Panc1 (cell line): ENCODE measurements around the gene CYB5RL. TPM values are rescaled to one million over a fixed set of nuclear protein-coding genes. Genes with fewer than 3 reads are reported as not detected.

Experiments
- ATAC-seq: fragments of 200-7000 bp; cut with Tn5 transposase; 2 replicates; pipeline ENCODE4 v1.9.1; 2020; ENCODE audit warnings: mild to moderate bottlenecking, moderate library complexity
- BruUV-seq: library from RNA; stranded (reverse); fragments of 400-500 nt; replicated peaks from 2 replicates; lab custom pipeline; 2021; lab: Mats Ljungman, UMichigan
- CTCF ChIA-PET: fragments of 300-600 bp; sonication (Branson Sonifier 250); formaldehyde crosslinking; loops from one replicate; lab custom pipeline; 2022; ENCODE audit warnings: antibody characterized with exemption; lab: Charles Lee
- POLR2A ChIA-PET: fragments of 300-600 bp; sonication (Branson Sonifier 250); formaldehyde crosslinking; loops from one replicate; lab custom pipeline; 2022; ENCODE audit warnings: antibody characterized with exemption; lab: Charles Lee
- DNase-seq: peaks from one replicate; pipeline ENCODE4 v3.0.0-alpha.2; 2010; ENCODE audit warnings: low read depth, low spot score
- H3K27ac ChIP-seq: 2 replicates; pipeline ENCODE4 v1.5.1; 2011; ENCODE audit warnings: mild to moderate bottlenecking, low read length, inconsistent platforms
- H3K27me3 ChIP-seq: fragments of 200-500 bp; sonication (Bioruptor generic); 2 replicates; pipeline ENCODE4 v1.6.0; 2014; ENCODE audit warnings: low read length, inconsistent platforms; ENCODE audit not compliant: control insufficient read depth, insufficient read depth
- H3K36me3 ChIP-seq: fragments of 200-500 bp; sonication (Bioruptor generic); 2 replicates; pipeline ENCODE4 v1.5.1; 2014; ENCODE audit warnings: inconsistent platforms, mild to moderate bottlenecking, low read length, moderate library complexity; ENCODE audit not compliant: control insufficient read depth, insufficient read depth
- H3K4me1 ChIP-seq: 2 replicates; pipeline ENCODE4 v1.5.1; 2011; ENCODE audit warnings: inconsistent platforms, mild to moderate bottlenecking, low read length, moderate library complexity; ENCODE audit not compliant: control insufficient read depth, insufficient read depth
- H3K4me3 ChIP-seq, 2 experiments: 2 replicates each; pipeline ENCODE4 v1.5.1; 2011 to 2012; ENCODE audit warnings: low read depth in 2 of 2, low read length in 2 of 2, mild to moderate bottlenecking in 2 of 2, inconsistent platforms in 1 of 2, moderate library complexity in 1 of 2
- H3K9me3 ChIP-seq: fragments of 200-500 bp; sonication (Bioruptor generic); 2 replicates; pipeline ENCODE4 v1.5.1; 2014; ENCODE audit warnings: low read depth, mild to moderate bottlenecking, inconsistent platforms, low read length, moderate library complexity; ENCODE audit not compliant: control insufficient read depth, insufficient read depth
- POLR2AphosphoS5 ChIP-seq: IDR thresholded peaks from 2 replicates; pipeline ENCODE4 v1.6.1; 2012; ENCODE audit warnings: mild to moderate bottlenecking, low read depth, low read length, moderate library complexity
- REST ChIP-seq, 2 experiments: IDR thresholded peaks; 2 replicates each; pipeline ENCODE4 v1.6.1; 2011 to 2012; ENCODE audit warnings: low read depth in 2 of 2, control low read depth in 1 of 2, low read length in 1 of 2, mild to moderate bottlenecking in 1 of 2, moderate library complexity in 1 of 2; ENCODE audit not compliant: insufficient read depth in 1 of 2
- SIN3A ChIP-seq: IDR thresholded peaks from 2 replicates; pipeline ENCODE4 v1.6.1; 2012; ENCODE audit warnings: low read depth, mild to moderate bottlenecking, low read length, moderate library complexity, borderline replicate concordance; ENCODE audit not compliant: insufficient read depth
- TCF7L2 ChIP-seq: IDR thresholded peaks from 2 replicates; pipeline ENCODE4 v1.6.1; 2011; ENCODE audit warnings: mild to moderate bottlenecking, low read depth, low read length, inconsistent platforms
- in situ Hi-C: cut with HindIII; loops from 2 replicates; pipeline ENCODE4 v1.10.0; 2016; ENCODE audit warnings: low sequenced_read_pairs, low pct_unique_long_range_greater_than_20kb
- intact Hi-C: fragments of 100-400 bp; cut with micrococcal nuclease; formaldehyde crosslinking; loops from one replicate; pipeline ENCODE4 v1.10.0; 2022; ENCODE audit not compliant: unreplicated experiment
- total RNA-seq: library from RNA; stranded (reverse); gene quantifications from one replicate; pipeline ENCODE4 v1.2.1, GENCODE V29; 2021; ENCODE audit not compliant: unreplicated experiment
- TF ChIP-seq, protein P1 (sequence below): fragments of 450-650 bp; IDR thresholded peaks from 2 replicates; pipeline ENCODE4 v1.5.1; 2017; ENCODE audit warnings: mild to moderate bottlenecking

CYB5RL gene
- total RNA-seq, 1 experiment from 2014 or later: 19.4 TPM

GRCh38 chr1:54247863-54248515, 48.2 kb upstream of the CYB5RL start:
- no peaks in the 10 kb centered on the region for H3K9me3 ChIP-seq
- no peak overlapping the region for H3K27ac ChIP-seq
- H3K4me3 ChIP-seq: no peak overlapping the region
- intact Hi-C loops (no loop called here), in situ Hi-C loops (no loop called here)
- TF ChIP-seq SIN3A: no peak
- BruUV-seq: no TSS peak
- ChIA-PET POLR2A (interaction anchor here (0.5 kb wide), 1 partner anchor 67 kb away, joined by 3 read pairs; no protein-coding TSS in a partner anchor), CTCF (no interaction called here)
- no peak for ATAC-seq
- no peak for DNase-seq
- H3K27me3 ChIP-seq: no peaks in the 10 kb centered on the region
- peaks cover 24% of the 10 kb centered on the region for H3K4me1 ChIP-seq
- H3K36me3 ChIP-seq: no peaks in the 10 kb centered on the region

DNA sequence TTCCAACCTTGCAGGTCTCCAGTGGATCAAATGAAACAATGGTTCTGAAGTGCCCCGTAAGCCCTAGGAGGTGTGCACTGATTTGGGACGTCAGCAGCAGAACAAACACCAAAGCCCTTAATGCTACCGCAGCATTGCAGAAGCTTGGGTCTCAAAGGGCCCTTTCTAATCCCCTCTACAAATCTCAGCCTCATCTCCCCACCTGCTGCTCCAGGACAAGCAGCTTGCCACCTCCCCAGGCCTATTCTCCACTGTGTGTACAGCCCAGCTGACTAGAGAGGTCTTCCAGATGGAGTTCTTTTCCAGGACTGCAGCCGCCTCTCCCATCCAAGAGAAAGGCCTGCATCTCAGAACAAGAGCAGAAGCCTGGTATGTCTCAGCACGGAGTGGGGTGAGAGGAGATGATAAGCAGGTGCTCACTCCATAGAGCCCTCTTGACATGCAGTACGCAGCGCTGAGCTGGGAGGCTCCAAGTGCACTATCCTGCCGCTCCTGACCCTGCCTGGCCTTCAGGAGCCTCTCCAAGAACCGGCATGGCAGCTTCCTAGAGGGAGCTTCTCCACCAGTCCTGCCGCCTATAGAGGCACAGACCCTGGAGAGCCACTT, 46.4 kb upstream of the CYB5RL start:
- BruUV-seq: no TSS peak
- Histone ChIP-seq H3K36me3 (no peaks in the 10 kb centered on the region), H3K4me1 (peaks cover 14% of the 10 kb centered on the region), H3K27me3 (no peaks in the 10 kb centered on the region), H3K27ac (no peak overlapping the region), H3K9me3 (no peaks in the 10 kb centered on the region), H3K4me3 (no peak overlapping the region)
- intact Hi-C loops (no loop called here), in situ Hi-C loops (no loop called here)
- DNase-seq: no peak
- ATAC-seq: no peak
- ChIA-PET CTCF (interaction anchor here (0.5 kb wide), 1 partner anchor 127 kb away, joined by 3 read pairs; no protein-coding TSS in a partner anchor), POLR2A (no interaction called here)
- no peak for TF ChIP-seq TCF7L2
- TF ChIP-seq REST (IDR thresholded peaks at IDR 0.05; ENCODE audit: insufficient read depth in 1 of 2, low read depth in 2 of 2, low read length in 1 of 2): no peak
- no peak for TF ChIP-seq SIN3A
- TF ChIP-seq POLR2AphosphoS5: no peak
- TF ChIP-seq, protein P1, sequence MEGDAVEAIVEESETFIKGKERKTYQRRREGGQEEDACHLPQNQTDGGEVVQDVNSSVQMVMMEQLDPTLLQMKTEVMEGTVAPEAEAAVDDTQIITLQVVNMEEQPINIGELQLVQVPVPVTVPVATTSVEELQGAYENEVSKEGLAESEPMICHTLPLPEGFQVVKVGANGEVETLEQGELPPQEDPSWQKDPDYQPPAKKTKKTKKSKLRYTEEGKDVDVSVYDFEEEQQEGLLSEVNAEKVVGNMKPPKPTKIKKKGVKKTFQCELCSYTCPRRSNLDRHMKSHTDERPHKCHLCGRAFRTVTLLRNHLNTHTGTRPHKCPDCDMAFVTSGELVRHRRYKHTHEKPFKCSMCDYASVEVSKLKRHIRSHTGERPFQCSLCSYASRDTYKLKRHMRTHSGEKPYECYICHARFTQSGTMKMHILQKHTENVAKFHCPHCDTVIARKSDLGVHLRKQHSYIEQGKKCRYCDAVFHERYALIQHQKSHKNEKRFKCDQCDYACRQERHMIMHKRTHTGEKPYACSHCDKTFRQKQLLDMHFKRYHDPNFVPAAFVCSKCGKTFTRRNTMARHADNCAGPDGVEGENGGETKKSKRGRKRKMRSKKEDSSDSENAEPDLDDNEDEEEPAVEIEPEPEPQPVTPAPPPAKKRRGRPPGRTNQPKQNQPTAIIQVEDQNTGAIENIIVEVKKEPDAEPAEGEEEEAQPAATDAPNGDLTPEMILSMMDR: no peak

- no peak overlapping the region for H3K4me3 ChIP-seq
- BruUV-seq: no TSS peak
These were observed 45.7 kb upstream of the CYB5RL start for GRCh38 chr1:54245501-54245900.

More at GRCh38 chr1:54245501-54245900, 45.7 kb upstream of the CYB5RL start:
- intact Hi-C loops (no loop called here), in situ Hi-C loops (no loop called here)
- CTCF ChIA-PET: no interaction called here
- no peak for TF ChIP-seq TCF7L2
- H3K9me3 ChIP-seq: no peaks in the 10 kb centered on the region
- H3K27ac ChIP-seq: no peak overlapping the region
- POLR2A ChIA-PET: no interaction called here
- peaks cover 11% of the 10 kb centered on the region for H3K4me1 ChIP-seq
- DNase-seq (no peak), ATAC-seq (no peak)
- H3K27me3 ChIP-seq: no peaks in the 10 kb centered on the region
- no peaks in the 10 kb centered on the region for H3K36me3 ChIP-seq
